ENCODE results near the gene MAL.

MAL gene

GRCh38 chr2:95042472-95043271, 17.2 kb downstream of the MAL start:
- no peak for DNase-seq (ENCODE audit: low read depth, low spot score)
- Histone ChIP-seq H3K9me3 (ENCODE audit: low read depth, low read length) (no peaks in the 10 kb centered on the region), H3K27ac (no peak overlapping the region), H3K4me3 (no peak overlapping the region), H3K9ac (ENCODE audit: insufficient read length) (no peak overlapping the region), H3K36me3 (ENCODE audit: insufficient read depth, low read length) (no peaks in the 10 kb centered on the region)
- TF ChIP-seq FOXP2 (optimal IDR thresholded peaks at IDR 0.05; ENCODE audit: control extremely low read depth, extremely low read length, insufficient read depth) (no peak), EZH2 (IDR thresholded peaks at IDR 0.05) (no peak), POLR2AphosphoS5 (IDR thresholded peaks at IDR 0.05; ENCODE audit: borderline replicate concordance, low read depth, low read length) (no peak)

- no peak for TF ChIP-seq FOXP2 (optimal IDR thresholded peaks at IDR 0.05; ENCODE audit: control extremely low read depth, extremely low read length, insufficient read depth)
- TF ChIP-seq EZH2 (IDR thresholded peaks at IDR 0.05) = no peak
- TF ChIP-seq POLR2AphosphoS5 (IDR thresholded peaks at IDR 0.05; ENCODE audit: borderline replicate concordance, low read depth, low read length) = no peak
- H3K9ac ChIP-seq (ENCODE audit: insufficient read length) = no peak overlapping the region
- H3K4me3 ChIP-seq = no peak overlapping the region
- DNase-seq (ENCODE audit: low read depth, low spot score) = no peak
- no peak overlapping the region for H3K27ac ChIP-seq
- no peaks in the 10 kb centered on the region for H3K36me3 ChIP-seq (ENCODE audit: insufficient read depth, low read length)
- H3K9me3 ChIP-seq (ENCODE audit: low read depth, low read length) = no peaks in the 10 kb centered on the region
Measured at GRCh38 chr2:95043300-95044093, 18.0 kb downstream of the MAL start.

GRCh38 chr2:95044601-95045000, 19.1 kb downstream of the MAL start:
- no peak overlapping the region for H3K4me3 ChIP-seq
- no peaks in the 10 kb centered on the region for H3K36me3 ChIP-seq (ENCODE audit: insufficient read depth, low read length)
- TF ChIP-seq EZH2 (IDR thresholded peaks at IDR 0.05) (no peak), POLR2AphosphoS5 (IDR thresholded peaks at IDR 0.05; ENCODE audit: borderline replicate concordance, low read depth, low read length) (no peak), FOXP2 (optimal IDR thresholded peaks at IDR 0.05; ENCODE audit: control extremely low read depth, extremely low read length, insufficient read depth) (no peak)
- DNase-seq (ENCODE audit: low read depth, low spot score) = no peak
- no peak overlapping the region for H3K27ac ChIP-seq
- no peaks in the 10 kb centered on the region for H3K9me3 ChIP-seq (ENCODE audit: low read depth, low read length)
- no peak overlapping the region for H3K9ac ChIP-seq (ENCODE audit: insufficient read length)

- TF ChIP-seq FOXP2 (optimal IDR thresholded peaks at IDR 0.05; ENCODE audit: control extremely low read depth, extremely low read length, insufficient read depth) (no peak), POLR2AphosphoS5 (IDR thresholded peaks at IDR 0.05; ENCODE audit: borderline replicate concordance, low read depth, low read length) (no peak), EZH2 (IDR thresholded peaks at IDR 0.05) (no peak)
- Histone ChIP-seq H3K9me3 (ENCODE audit: low read depth, low read length) (no peaks in the 10 kb centered on the region), H3K4me3 (no peak overlapping the region), H3K9ac (ENCODE audit: insufficient read length) (no peak overlapping the region), H3K27ac (no peak overlapping the region), H3K36me3 (ENCODE audit: insufficient read depth, low read length) (no peaks in the 10 kb centered on the region)
- no peak for DNase-seq (ENCODE audit: low read depth, low spot score)
Measured at GRCh38 chr2:95046371-95047112, 21.0 kb downstream of the MAL start.

- Histone ChIP-seq H3K9me3 (ENCODE audit: low read depth, low read length) (no peaks in the 10 kb centered on the region), H3K36me3 (ENCODE audit: insufficient read depth, low read length) (no peaks in the 10 kb centered on the region), H3K9ac (ENCODE audit: insufficient read length) (no peak overlapping the region), H3K4me3 (no peak overlapping the region), H3K27ac (no peak overlapping the region)
- TF ChIP-seq EZH2 (IDR thresholded peaks at IDR 0.05) (no peak), POLR2AphosphoS5 (IDR thresholded peaks at IDR 0.05; ENCODE audit: borderline replicate concordance, low read depth, low read length) (no peak), FOXP2 (optimal IDR thresholded peaks at IDR 0.05; ENCODE audit: control extremely low read depth, extremely low read length, insufficient read depth) (no peak)
- no peak for DNase-seq (ENCODE audit: low read depth, low spot score)
Measured at GRCh38 chr2:95047629-95048510, 22.4 kb downstream of the MAL start.

GRCh38 chr2:95048825-95049682, 23.5 kb downstream of the MAL start:
- H3K9me3 ChIP-seq (ENCODE audit: low read depth, low read length) = no peaks in the 10 kb centered on the region
- no peak overlapping the region for H3K9ac ChIP-seq (ENCODE audit: insufficient read length)
- no peak for TF ChIP-seq POLR2AphosphoS5 (IDR thresholded peaks at IDR 0.05; ENCODE audit: borderline replicate concordance, low read depth, low read length)
- TF ChIP-seq FOXP2 (optimal IDR thresholded peaks at IDR 0.05; ENCODE audit: control extremely low read depth, extremely low read length, insufficient read depth) = no peak
- no peak for TF ChIP-seq EZH2 (IDR thresholded peaks at IDR 0.05)
- H3K4me3 ChIP-seq = no peak overlapping the region
- no peak for DNase-seq (ENCODE audit: low read depth, low spot score)
- H3K27ac ChIP-seq = no peak overlapping the region
- H3K36me3 ChIP-seq (ENCODE audit: insufficient read depth, low read length) = no peaks in the 10 kb centered on the region

- Histone ChIP-seq H3K4me3 (no peak overlapping the region), H3K9me3 (ENCODE audit: low read depth, low read length) (no peaks in the 10 kb centered on the region), H3K36me3 (ENCODE audit: insufficient read depth, low read length) (no peaks in the 10 kb centered on the region), H3K27ac (no peak overlapping the region), H3K9ac (ENCODE audit: insufficient read length) (no peak overlapping the region)
- TF ChIP-seq POLR2AphosphoS5 (IDR thresholded peaks at IDR 0.05; ENCODE audit: borderline replicate concordance, low read depth, low read length) (no peak), EZH2 (IDR thresholded peaks at IDR 0.05) (no peak), FOXP2 (optimal IDR thresholded peaks at IDR 0.05; ENCODE audit: control extremely low read depth, extremely low read length, insufficient read depth) (no peak)
- no peak for DNase-seq (ENCODE audit: low read depth, low spot score)
Measured at GRCh38 chr2:95049683-95049955, 24.1 kb downstream of the MAL start.
